RWPE1 (cell line): ENCODE results near the gene MEOX1.

Experiments
- CTCF ChIA-PET: fragments of 350-600 bp; sonication (Branson Sonifier 250); formaldehyde crosslinking; extraction: SDS; loops from one replicate; lab custom pipeline; 2021; lab: Yijun Ruan, JAX
- POLR2A ChIA-PET: fragments of 400-600 bp; formaldehyde crosslinking; extraction: SDS; loops from one replicate; lab custom pipeline; 2020; ENCODE audit warnings: antibody characterized with exemption; ENCODE audit not compliant: low non-redundant PET; lab: Yijun Ruan, JAX
- DNase-seq: peaks from one replicate; pipeline ENCODE4 v3.0.0; 2012; ENCODE audit warnings: low spot score
- H3K27ac ChIP-seq: fragments of 450-650 bp; 2 replicates; pipeline ENCODE4 v1.5.1; 2017
- TF ChIP-seq, protein P1 (sequence below): fragments of 450-650 bp; conservative IDR thresholded peaks from 2 replicates; pipeline ENCODE4 v1.5.1; 2017; ENCODE audit warnings: low read depth, mild to moderate bottlenecking

MEOX1 gene

DNA sequence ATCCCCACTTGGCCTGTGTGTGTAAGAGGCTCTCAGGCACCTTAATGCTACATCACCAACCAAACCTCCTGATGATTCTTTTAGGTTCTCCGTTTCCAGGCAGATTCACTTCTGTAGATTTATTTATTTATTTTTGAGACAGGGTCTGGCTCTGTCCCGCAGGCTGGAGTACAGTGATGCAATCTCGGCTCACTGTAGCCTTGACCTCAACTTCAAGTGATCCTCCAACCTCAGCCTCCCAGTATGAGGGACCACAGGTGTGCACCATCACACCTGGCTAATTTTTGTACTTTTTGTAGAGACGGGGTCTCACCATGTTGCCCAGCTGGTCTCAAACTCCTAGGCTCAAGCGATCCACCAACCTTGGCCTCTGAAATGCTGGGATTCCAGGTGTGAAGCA is 12.7 kb upstream of the MEOX1 start:
- no peak overlapping the region for H3K27ac ChIP-seq
- CTCF ChIA-PET: interaction anchor here (0.5 to 5.1 kb wide), 26 partner anchors 10 to 871 kb away, joined by 3 to 141 read pairs (median 4); no protein-coding TSS in a partner anchor
- TF ChIP-seq, protein P1, sequence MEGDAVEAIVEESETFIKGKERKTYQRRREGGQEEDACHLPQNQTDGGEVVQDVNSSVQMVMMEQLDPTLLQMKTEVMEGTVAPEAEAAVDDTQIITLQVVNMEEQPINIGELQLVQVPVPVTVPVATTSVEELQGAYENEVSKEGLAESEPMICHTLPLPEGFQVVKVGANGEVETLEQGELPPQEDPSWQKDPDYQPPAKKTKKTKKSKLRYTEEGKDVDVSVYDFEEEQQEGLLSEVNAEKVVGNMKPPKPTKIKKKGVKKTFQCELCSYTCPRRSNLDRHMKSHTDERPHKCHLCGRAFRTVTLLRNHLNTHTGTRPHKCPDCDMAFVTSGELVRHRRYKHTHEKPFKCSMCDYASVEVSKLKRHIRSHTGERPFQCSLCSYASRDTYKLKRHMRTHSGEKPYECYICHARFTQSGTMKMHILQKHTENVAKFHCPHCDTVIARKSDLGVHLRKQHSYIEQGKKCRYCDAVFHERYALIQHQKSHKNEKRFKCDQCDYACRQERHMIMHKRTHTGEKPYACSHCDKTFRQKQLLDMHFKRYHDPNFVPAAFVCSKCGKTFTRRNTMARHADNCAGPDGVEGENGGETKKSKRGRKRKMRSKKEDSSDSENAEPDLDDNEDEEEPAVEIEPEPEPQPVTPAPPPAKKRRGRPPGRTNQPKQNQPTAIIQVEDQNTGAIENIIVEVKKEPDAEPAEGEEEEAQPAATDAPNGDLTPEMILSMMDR: no peak
- DNase-seq: no peak
- POLR2A ChIA-PET: no interaction called here

DNA sequence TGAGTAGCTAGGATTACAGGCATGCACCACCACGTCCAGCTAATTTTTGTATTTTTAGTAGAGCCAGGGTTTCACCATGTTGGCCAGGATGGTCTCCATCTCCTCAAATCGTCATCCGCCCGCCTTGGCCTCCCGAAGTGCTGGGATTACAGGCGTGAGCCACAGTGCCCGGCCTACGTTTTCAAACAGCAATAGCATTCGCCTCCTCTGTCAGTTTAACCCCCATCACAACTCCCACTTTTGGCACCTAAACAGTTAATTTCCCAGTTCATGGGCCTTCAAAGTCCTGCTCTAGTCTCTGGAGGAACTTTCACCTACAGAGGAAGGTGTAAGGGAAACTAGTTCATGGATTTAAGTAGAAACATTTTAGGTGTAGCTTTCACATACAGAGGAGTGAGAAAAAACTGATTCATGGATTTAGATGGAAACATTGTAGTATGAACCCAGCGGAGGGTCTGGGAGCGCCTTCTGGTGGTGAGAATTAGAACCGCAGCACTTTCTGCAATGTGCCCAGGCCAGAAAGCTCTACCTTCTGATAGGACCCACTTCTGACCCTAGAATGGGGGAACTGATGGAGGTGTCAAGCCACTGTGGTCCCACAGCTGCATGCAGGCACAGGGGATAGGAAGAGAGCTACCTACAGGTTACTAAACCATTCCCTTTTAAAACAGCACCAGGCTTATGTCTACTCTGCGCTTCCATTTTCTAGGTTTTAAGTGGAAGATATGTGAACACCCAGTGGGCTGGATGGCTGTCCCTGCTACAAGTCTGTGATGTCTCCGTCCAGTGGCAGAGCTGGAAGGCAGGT is 12.0 kb upstream of the MEOX1 start:
- TF ChIP-seq, protein P1: peak; percentile 96
- no peak overlapping the region for H3K27ac ChIP-seq
- ChIA-PET CTCF (interaction anchor here (0.5 to 5.1 kb wide), 35 partner anchors 11 to 871 kb away, joined by 3 to 141 read pairs (median 4); no protein-coding TSS in a partner anchor), POLR2A (no interaction called here)
- DNase-seq: peak; percentile 57

- ChIA-PET CTCF (interaction anchor here (0.6 to 5.1 kb wide), 2 partner anchors 36 to 95 kb away, joined by 3 to 141 read pairs; no protein-coding TSS in a partner anchor), POLR2A (no interaction called here)
- no peak for DNase-seq
- TF ChIP-seq, protein P1: no peak
- no peak overlapping the region for H3K27ac ChIP-seq
Observed at GRCh38 chr17:43671755-43672519, 10.2 kb upstream of the MEOX1 start.

- POLR2A ChIA-PET: no interaction called here
- DNase-seq: no peak
- H3K27ac ChIP-seq: no peak overlapping the region
- TF ChIP-seq, protein P1: no peak
- CTCF ChIA-PET: interaction anchor here (0.6 to 5.1 kb wide), 2 partner anchors 94 to 168 kb away, joined by 8 to 141 read pairs; no protein-coding TSS in a partner anchor
Observed at GRCh38 chr17:43671031-43671692, 9.4 kb upstream of the MEOX1 start.

DNA sequence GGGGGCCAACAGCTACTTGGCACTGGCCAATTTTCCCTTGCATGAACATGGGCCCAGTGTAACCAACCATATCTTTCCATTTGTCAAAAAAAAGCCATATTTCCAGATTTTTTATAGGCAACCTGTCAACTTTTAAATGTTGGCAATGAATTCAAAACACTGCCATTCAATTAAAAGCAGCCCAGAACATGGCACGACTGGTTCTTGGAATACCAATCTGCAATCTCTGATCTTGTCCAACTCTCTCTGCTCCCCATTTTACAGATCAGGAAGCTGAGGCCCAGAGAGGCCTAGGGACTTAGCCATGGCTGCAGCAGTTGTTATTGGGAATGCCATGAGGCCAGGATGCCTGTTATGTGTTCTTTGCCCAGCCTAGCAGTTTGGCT is 8.9 kb upstream of the MEOX1 start:
- no peak for DNase-seq
- ChIA-PET POLR2A (no interaction called here), CTCF (interaction anchor here (0.6 to 5.1 kb wide), 2 partner anchors 94 to 167 kb away, joined by 8 to 141 read pairs; no protein-coding TSS in a partner anchor)
- TF ChIP-seq, protein P1: no peak
- no peak overlapping the region for H3K27ac ChIP-seq
